ENCODE results near the gene PCDHGC3. TPM values are rescaled to one million over a fixed set of nuclear protein-coding genes. Genes with fewer than 3 reads are reported as not detected.

Gene PCDHGC3
- total RNA-seq, 1 donor from 2014 or later, result 92.4 TPM

- no peak for DNase-seq (ENCODE audit: extremely low spot score, unreplicated experiment)
- Mint-ChIP-seq H3K27me3 (ENCODE audit: unreplicated experiment) (no peaks in the 10 kb centered on the region), H3K4me1 (ENCODE audit: unreplicated experiment) (peaks cover 86% of the 10 kb centered on the region), H3K4me3 (ENCODE audit: unreplicated experiment) (no peak overlapping the region), H3K27ac (ENCODE audit: unreplicated experiment) (peak overlapping the region; percentile 96), H3K9me3 (ENCODE audit: unreplicated experiment) (no peaks in the 10 kb centered on the region), H3K36me3 (ENCODE audit: unreplicated experiment) (peaks cover 18% of the 10 kb centered on the region)
- TF ChIP-seq CTCF (IDR thresholded peaks at IDR 0.05), result no peak
Measured at GRCh38 chr5:141515141-141515540, 39.4 kb downstream of the PCDHGC3 start.

- Mint-ChIP-seq H3K27ac (ENCODE audit: unreplicated experiment) (peak overlapping the region; percentile 96), H3K27me3 (ENCODE audit: unreplicated experiment) (no peaks in the 10 kb centered on the region), H3K4me3 (ENCODE audit: unreplicated experiment) (no peak overlapping the region), H3K36me3 (ENCODE audit: unreplicated experiment) (peaks cover 18% of the 10 kb centered on the region), H3K4me1 (ENCODE audit: unreplicated experiment) (peaks cover 91% of the 10 kb centered on the region), H3K9me3 (ENCODE audit: unreplicated experiment) (no peaks in the 10 kb centered on the region)
- TF ChIP-seq CTCF (IDR thresholded peaks at IDR 0.05), result no peak
- no peak for DNase-seq (ENCODE audit: extremely low spot score, unreplicated experiment)
Measured at GRCh38 chr5:141515946-141516671, 40.3 kb downstream of the PCDHGC3 start.

GRCh38 chr5:141516672-141517025, 40.9 kb downstream of the PCDHGC3 start:
- Mint-ChIP-seq H3K27ac (ENCODE audit: unreplicated experiment) (peak overlapping the region; percentile 96), H3K36me3 (ENCODE audit: unreplicated experiment) (peaks cover 13% of the 10 kb centered on the region), H3K4me1 (ENCODE audit: unreplicated experiment) (peaks cover 93% of the 10 kb centered on the region), H3K4me3 (ENCODE audit: unreplicated experiment) (no peak overlapping the region), H3K9me3 (ENCODE audit: unreplicated experiment) (no peaks in the 10 kb centered on the region), H3K27me3 (ENCODE audit: unreplicated experiment) (no peaks in the 10 kb centered on the region)
- no peak for DNase-seq (ENCODE audit: extremely low spot score, unreplicated experiment)
- TF ChIP-seq CTCF (IDR thresholded peaks at IDR 0.05), result no peak

GRCh38 chr5:141517312-141517711, 41.5 kb downstream of the PCDHGC3 start:
- no peak for TF ChIP-seq CTCF (IDR thresholded peaks at IDR 0.05)
- H3K4me1 Mint-ChIP-seq (ENCODE audit: unreplicated experiment), result peaks cover 97% of the 10 kb centered on the region

GRCh38 chr5:141517880-141518617, 42.3 kb downstream of the PCDHGC3 start:
- Mint-ChIP-seq H3K4me1 (ENCODE audit: unreplicated experiment) (peaks cover 97% of the 10 kb centered on the region), H3K4me3 (ENCODE audit: unreplicated experiment) (no peak overlapping the region), H3K27me3 (ENCODE audit: unreplicated experiment) (no peaks in the 10 kb centered on the region), H3K9me3 (ENCODE audit: unreplicated experiment) (no peaks in the 10 kb centered on the region), H3K36me3 (ENCODE audit: unreplicated experiment) (peaks cover 12% of the 10 kb centered on the region), H3K27ac (ENCODE audit: unreplicated experiment) (peak overlapping the region; percentile 96)
- DNase-seq (ENCODE audit: extremely low spot score, unreplicated experiment), result no peak
- no peak for TF ChIP-seq CTCF (IDR thresholded peaks at IDR 0.05)

More at GRCh38 chr5:141517312-141517711, 41.5 kb downstream of the PCDHGC3 start:
- Mint-ChIP-seq H3K4me3 (ENCODE audit: unreplicated experiment) (no peak overlapping the region), H3K27me3 (ENCODE audit: unreplicated experiment) (no peaks in the 10 kb centered on the region), H3K27ac (ENCODE audit: unreplicated experiment) (peak overlapping the region; percentile 96), H3K36me3 (ENCODE audit: unreplicated experiment) (peaks cover 12% of the 10 kb centered on the region), H3K9me3 (ENCODE audit: unreplicated experiment) (no peaks in the 10 kb centered on the region)
- DNase-seq (ENCODE audit: extremely low spot score, unreplicated experiment), result no peak
